ENCODE measurements around the gene CHID1. TPM values are rescaled to one million over a fixed set of nuclear protein-coding genes. Genes with fewer than 3 reads are reported as not detected.

Gene CHID1
- total and polyA plus RNA-seq, 2 of the 8 experiments (the other 6 are each of a cell fraction or from before 2014, with no cell fraction given) = 81.2 to 88.5 TPM

DNA sequence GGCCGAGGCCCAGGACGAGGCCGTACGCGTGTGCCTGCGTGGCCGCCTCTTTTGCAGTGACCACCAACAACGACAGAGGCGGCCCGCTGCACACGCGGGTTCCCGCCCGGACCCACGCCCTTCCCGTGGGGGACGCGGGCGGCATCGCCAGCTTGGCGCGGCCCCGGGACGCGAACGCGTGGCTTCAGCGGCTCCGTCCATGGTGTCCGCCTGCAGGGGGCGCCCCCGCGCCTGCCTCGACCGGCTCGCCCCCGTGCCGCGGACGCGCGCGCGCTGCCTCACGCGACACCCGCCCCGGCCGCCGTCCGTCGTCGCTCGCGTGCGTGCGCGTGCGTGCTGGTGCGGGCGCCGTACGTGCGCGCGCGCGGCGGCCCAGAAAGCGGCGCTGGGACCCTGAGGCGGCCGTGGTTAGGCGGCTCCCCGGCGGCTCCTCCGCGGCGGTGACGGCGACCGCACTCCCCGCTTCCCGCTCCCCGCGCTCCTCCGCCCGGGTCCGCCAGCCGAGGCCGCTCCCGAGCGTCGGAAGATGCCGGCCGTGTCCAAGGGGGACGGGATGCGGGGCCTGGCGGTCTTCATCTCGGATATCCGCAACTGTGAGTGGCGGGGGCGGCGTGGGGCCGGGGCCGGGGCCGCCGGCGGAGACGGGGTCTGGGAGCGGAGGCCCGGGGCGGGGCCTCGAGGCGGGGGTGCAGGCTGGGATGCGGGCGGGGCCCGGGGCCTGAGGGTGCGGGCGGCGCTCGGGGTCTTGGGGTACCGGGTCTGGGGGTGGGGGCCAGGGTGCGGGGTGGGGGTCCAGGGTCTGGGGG lies 15.1 kb upstream of the CHID1 start, which contains the start of gene AP2A2 (continued):
- TF ChIP-seq MAFK (IDR thresholded peaks at IDR 0.05; ENCODE audit: low read depth, low read length) = no peak
- TF ChIP-seq SIN3A (conservative IDR thresholded peaks at IDR 0.05 in 1 of 2, IDR thresholded peaks at IDR 0.05 in 1 of 2; ENCODE audit: low read depth in 1 of 2, low read length in 2 of 2) = peak in 1 of 2 experiments; percentile 81; a peak in 2 of 4 replicates
- TF ChIP-seq FOSL1 (IDR thresholded peaks at IDR 0.05; ENCODE audit: insufficient read depth, low read depth, low read length) = peak; percentile 96
- no peak for TF ChIP-seq SIX5 (IDR thresholded peaks at IDR 0.05; ENCODE audit: low read depth, low read length)
- 0 out of 2 replicates have a peak, but pooled peaks have one; percentile 8 for TF ChIP-seq CREB1 (IDR thresholded peaks at IDR 0.05)
- TF ChIP-seq BACH1 (IDR thresholded peaks at IDR 0.05; ENCODE audit: low read length) = peak; percentile 60
- TF ChIP-seq KDM1A (IDR thresholded peaks at IDR 0.05; ENCODE audit: borderline replicate concordance, low read length) = peak; percentile 81
- TF ChIP-seq SIRT6 (IDR thresholded peaks at IDR 0.05; ENCODE audit: low read length) = no peak
- TF ChIP-seq GABPA (IDR thresholded peaks at IDR 0.05; ENCODE audit: borderline replicate concordance, insufficient read depth, low read length) = peak; percentile 22; the same call in 1 of the 2 replicates
- TF ChIP-seq RNF2 (IDR thresholded peaks at IDR 0.05; ENCODE audit: borderline replicate concordance, low read depth, low read length, missing control alignments, poor library complexity, severe bottlenecking) = no peak
- TF ChIP-seq, protein P1, sequence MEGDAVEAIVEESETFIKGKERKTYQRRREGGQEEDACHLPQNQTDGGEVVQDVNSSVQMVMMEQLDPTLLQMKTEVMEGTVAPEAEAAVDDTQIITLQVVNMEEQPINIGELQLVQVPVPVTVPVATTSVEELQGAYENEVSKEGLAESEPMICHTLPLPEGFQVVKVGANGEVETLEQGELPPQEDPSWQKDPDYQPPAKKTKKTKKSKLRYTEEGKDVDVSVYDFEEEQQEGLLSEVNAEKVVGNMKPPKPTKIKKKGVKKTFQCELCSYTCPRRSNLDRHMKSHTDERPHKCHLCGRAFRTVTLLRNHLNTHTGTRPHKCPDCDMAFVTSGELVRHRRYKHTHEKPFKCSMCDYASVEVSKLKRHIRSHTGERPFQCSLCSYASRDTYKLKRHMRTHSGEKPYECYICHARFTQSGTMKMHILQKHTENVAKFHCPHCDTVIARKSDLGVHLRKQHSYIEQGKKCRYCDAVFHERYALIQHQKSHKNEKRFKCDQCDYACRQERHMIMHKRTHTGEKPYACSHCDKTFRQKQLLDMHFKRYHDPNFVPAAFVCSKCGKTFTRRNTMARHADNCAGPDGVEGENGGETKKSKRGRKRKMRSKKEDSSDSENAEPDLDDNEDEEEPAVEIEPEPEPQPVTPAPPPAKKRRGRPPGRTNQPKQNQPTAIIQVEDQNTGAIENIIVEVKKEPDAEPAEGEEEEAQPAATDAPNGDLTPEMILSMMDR (IDR thresholded peaks at IDR 0.05; ENCODE audit: control extremely low read depth in 1 of 3, insufficient read depth in 1 of 3, low read depth in 1 of 3, low read length in 3 of 3) = peak; percentile 64 to 90 (median 73)
- TF ChIP-seq RAD21 (IDR thresholded peaks at IDR 0.05 in 1 of 2, conservative IDR thresholded peaks at IDR 0.05 in 1 of 2; ENCODE audit: low read depth in 2 of 2, low read length in 2 of 2) = peak in 1 of 2 experiments; percentile 50; a peak in 1 of 4 replicates
- TF ChIP-seq PHF8 (conservative IDR thresholded peaks at IDR 0.05; ENCODE audit: low read depth, low read length) = peak; percentile 78
- no peak for TF ChIP-seq SUZ12 (IDR thresholded peaks at IDR 0.05; ENCODE audit: low read length)
- peak; percentile 62 for TF ChIP-seq TAF7 (optimal IDR thresholded peaks at IDR 0.05; ENCODE audit: borderline replicate concordance, low read depth, low read length)
- no peak for TF ChIP-seq BCL11A (IDR thresholded peaks at IDR 0.05; ENCODE audit: low read depth in 2 of 2, low read length in 2 of 2)
- TF ChIP-seq TCF12 (IDR thresholded peaks at IDR 0.05; ENCODE audit: low read depth, low read length) = no peak
- no peak for TF ChIP-seq JUN (IDR thresholded peaks at IDR 0.05; ENCODE audit: low read depth, low read length)
- TF ChIP-seq TAF1 (IDR thresholded peaks at IDR 0.05; ENCODE audit: low read depth, low read length) = peak; percentile 63; the same call in 1 of the 2 replicates
- TF ChIP-seq, protein P2, sequence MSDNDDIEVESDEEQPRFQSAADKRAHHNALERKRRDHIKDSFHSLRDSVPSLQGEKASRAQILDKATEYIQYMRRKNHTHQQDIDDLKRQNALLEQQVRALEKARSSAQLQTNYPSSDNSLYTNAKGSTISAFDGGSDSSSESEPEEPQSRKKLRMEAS (IDR thresholded peaks at IDR 0.05) = peak; percentile 60
